ENCODE results near the gene KRT6C.

DNA sequence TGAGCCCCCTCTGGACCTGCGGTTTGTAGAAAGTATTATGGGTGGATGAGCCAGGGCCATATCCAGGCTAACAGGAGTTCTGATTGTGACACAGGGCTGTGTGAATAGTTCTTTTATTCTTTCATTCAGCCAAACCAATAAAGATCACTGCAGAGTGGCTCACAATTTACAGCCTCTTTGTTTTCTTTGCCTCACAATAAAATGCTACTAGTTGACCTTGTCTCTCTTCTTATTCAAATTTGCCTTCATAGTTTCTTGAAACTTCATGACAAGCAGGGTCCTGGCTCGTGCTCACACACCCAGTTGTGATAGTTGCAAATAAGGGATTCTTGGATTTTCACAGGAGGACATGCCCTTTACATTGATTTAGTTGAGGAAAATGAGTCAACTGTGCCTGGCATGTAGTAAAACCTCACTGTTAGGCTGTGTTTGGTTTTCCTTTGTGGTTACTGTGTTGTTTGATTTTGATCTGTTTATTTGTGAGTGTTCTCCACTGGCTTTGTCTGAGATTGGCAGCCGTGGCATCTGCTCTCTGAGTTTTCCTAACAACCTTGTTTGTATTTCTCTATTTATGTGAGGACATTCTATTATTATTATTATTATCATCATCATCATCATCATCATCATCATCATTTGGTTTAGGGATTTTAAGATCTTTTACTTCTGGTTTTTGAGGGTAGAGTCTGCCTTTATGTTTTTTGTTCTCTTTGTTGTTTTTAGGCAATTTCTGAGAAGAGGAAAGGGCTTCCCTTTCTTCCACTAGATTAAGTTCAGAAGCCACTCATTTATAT lies 19.0 kb downstream of the KRT6C start:
- TF ChIP-seq POLR2AphosphoS5 (IDR thresholded peaks at IDR 0.05; ENCODE audit: low read depth, low read length) (no peak), POLR2A (IDR thresholded peaks at IDR 0.05; ENCODE audit: low read depth, low read length) (no peak), TAF1 (IDR thresholded peaks at IDR 0.05; ENCODE audit: borderline replicate concordance, low read depth, low read length) (no peak)
